ENCODE measurements around the gene XCR1.
"Not testable (repeated sequence)": the region's sequence is repeated elsewhere in the genome, so short reads cannot be mapped to it uniquely, and the experiment has no call there.

XCR1 gene

GRCh38 chr3:46038071-46038470, 10.8 kb upstream of the XCR1 start:
- DNase-seq: not testable (repeated sequence)

- DNase-seq: no peak
Measured at GRCh38 chr3:46036191-46036590, 8.9 kb upstream of the XCR1 start.

- no peak for DNase-seq
Measured at GRCh38 chr3:46031747-46032146, 4.5 kb upstream of the XCR1 start.

GRCh38 chr3:46031269-46031668, 4.0 kb upstream of the XCR1 start:
- DNase-seq: no peak

- DNase-seq: no peak
Measured at GRCh38 chr3:46030626-46031025, 3.3 kb upstream of the XCR1 start.

GRCh38 chr3:46029953-46030543, 2.8 kb upstream of the XCR1 start:
- DNase-seq: no peak

GRCh38 chr3:46027736-46028397, 584 bp upstream of the XCR1 start:
- no peak for DNase-seq

GRCh38 chr3:46025139-46025538, 2.1 kb downstream of the XCR1 start:
- no peak for DNase-seq

GRCh38 chr3:46024131-46024530, 3.2 kb downstream of the XCR1 start:
- DNase-seq: no peak

GRCh38 chr3:46022909-46023785, 4.1 kb downstream of the XCR1 start:
- DNase-seq: no peak

GRCh38 chr3:46021516-46021915, 5.8 kb downstream of the XCR1 start:
- DNase-seq: no peak

- DNase-seq: no peak
Measured at GRCh38 chr3:46020766-46021510, 6.3 kb downstream of the XCR1 start.

GRCh38 chr3:46019707-46020106, 7.6 kb downstream of the XCR1 start:
- no peak for DNase-seq

- DNase-seq: no peak
Measured at GRCh38 chr3:46017720-46018119, 9.6 kb downstream of the XCR1 start.

- DNase-seq: no peak
Measured at GRCh38 chr3:46013316-46014094, 13.8 kb downstream of the XCR1 start.

GRCh38 chr3:46012246-46012645, 15.0 kb downstream of the XCR1 start:
- DNase-seq: no peak

- no peak for DNase-seq
Measured at GRCh38 chr3:46010519-46011113, 16.7 kb downstream of the XCR1 start.

- DNase-seq: no peak
Measured at GRCh38 chr3:46008058-46008457, 19.2 kb downstream of the XCR1 start.

GRCh38 chr3:46007280-46007679, 20.0 kb downstream of the XCR1 start:
- DNase-seq: no peak

- DNase-seq: no peak
Measured at GRCh38 chr3:46006238-46007032, 20.8 kb downstream of the XCR1 start.

- DNase-seq: not testable (repeated sequence)
Measured at GRCh38 chr3:46003706-46004105, 23.6 kb downstream of the XCR1 start.
